Mesenchymal stem cell (in vitro differentiated cells and primary cell): ENCODE measurements around the gene MDH1.

Experiments
- DNase-seq: peaks from one replicate; pipeline ENCODE4 v3.0.0-alpha.2; 2013
- H2AFZ ChIP-seq: one replicate; pipeline ENCODE4 v1.6.1; 2013; ENCODE audit warnings: low read depth, mild to moderate bottlenecking, control low read depth, inconsistent platforms, low read length, moderate library complexity
- H2AK5ac ChIP-seq: 2 replicates; pipeline ENCODE4 v1.6.1; 2013; ENCODE audit warnings: low read length, moderate library complexity, mild to moderate bottlenecking, inconsistent platforms; ENCODE audit not compliant: severe bottlenecking
- H2BK120ac ChIP-seq: one replicate; pipeline ENCODE4 v1.6.1; 2013; ENCODE audit warnings: low read depth, mild to moderate bottlenecking, inconsistent platforms, low read length, moderate library complexity
- H2BK12ac ChIP-seq, 2 experiments: one replicate each; pipeline ENCODE4 v1.6.1; 2013; ENCODE audit warnings: inconsistent platforms in 2 of 2, low read length in 2 of 2, mild to moderate bottlenecking in 2 of 2, moderate library complexity in 2 of 2, control low read depth in 1 of 2
- H2BK15ac ChIP-seq: one replicate; pipeline ENCODE4 v1.6.1; 2013; ENCODE audit warnings: mild to moderate bottlenecking, low read depth, inconsistent platforms; ENCODE audit not compliant: poor library complexity, severe bottlenecking
- H2BK5ac ChIP-seq: 2 replicates; pipeline ENCODE4 v1.6.1; 2013; ENCODE audit warnings: low read depth, mild to moderate bottlenecking, low read length, control low read depth, inconsistent platforms; ENCODE audit not compliant: poor library complexity, severe bottlenecking
- H3K14ac ChIP-seq, 2 experiments: one replicate each; pipeline ENCODE4 v1.6.1; 2013; ENCODE audit warnings: inconsistent platforms in 2 of 2, low read length in 2 of 2, control low read depth in 1 of 2, mild to moderate bottlenecking in 1 of 2, moderate library complexity in 1 of 2
- H3K18ac ChIP-seq, 2 experiments: one replicate each; pipeline ENCODE4 v1.6.1; 2013; ENCODE audit warnings: inconsistent platforms in 2 of 2, low read length in 2 of 2, control low read depth in 1 of 2, low read depth in 1 of 2, mild to moderate bottlenecking in 1 of 2
- H3K23ac ChIP-seq, 2 experiments: one replicate each; pipeline ENCODE4 v1.6.1; 2013; ENCODE audit warnings: inconsistent platforms in 2 of 2, low read length in 2 of 2, mild to moderate bottlenecking in 2 of 2, moderate library complexity in 2 of 2, control low read depth in 1 of 2
- H3K27ac ChIP-seq: 2 replicates; pipeline ENCODE4 v1.5.1; 2013; ENCODE audit warnings: mild to moderate bottlenecking, moderate library complexity, low read length, control low read depth, inconsistent platforms; ENCODE audit not compliant: poor library complexity, severe bottlenecking
- H3K27me3 ChIP-seq, 2 experiments: 2 replicates each; pipeline versions ENCODE4 v1.6.1 to v1.7.0; 2013; ENCODE audit warnings: low read length in 2 of 2, mild to moderate bottlenecking in 2 of 2, moderate library complexity in 2 of 2, control low read depth in 1 of 2, inconsistent platforms in 1 of 2; ENCODE audit not compliant: control insufficient read depth in 1 of 2, insufficient read depth in 1 of 2
- H3K36me3 ChIP-seq, 2 experiments: 2 replicates each; pipeline versions ENCODE4 v1.6.1 to v1.7.0; 2013; ENCODE audit warnings: low read length in 2 of 2, control low read depth in 1 of 2, inconsistent platforms in 1 of 2, low read depth in 1 of 2, mild to moderate bottlenecking in 1 of 2; ENCODE audit not compliant: insufficient read depth in 2 of 2, control insufficient read depth in 1 of 2
- H3K4ac ChIP-seq, 2 experiments: one replicate each; pipeline ENCODE4 v1.6.1; 2013; ENCODE audit warnings: inconsistent platforms in 2 of 2, low read length in 2 of 2, mild to moderate bottlenecking in 2 of 2, moderate library complexity in 2 of 2, control low read depth in 1 of 2, low read depth in 1 of 2
- H3K4me1 ChIP-seq: 2 replicates; pipeline ENCODE4 v1.6.1; 2013; ENCODE audit warnings: low read depth, low read length, control low read depth; ENCODE audit not compliant: control insufficient read depth, insufficient read depth
- H3K4me2 ChIP-seq: 2 replicates; pipeline ENCODE4 v1.6.1; 2013; ENCODE audit warnings: low read length, mild to moderate bottlenecking, inconsistent platforms; ENCODE audit not compliant: poor library complexity, severe bottlenecking
- H3K4me3 ChIP-seq, 2 experiments: 2 replicates each; pipeline versions ENCODE4 v1.5.1 to v1.7.0; 2013; ENCODE audit warnings: low read length in 2 of 2, mild to moderate bottlenecking in 2 of 2, control low read depth in 1 of 2, low read depth in 1 of 2; ENCODE audit not compliant: insufficient read depth in 1 of 2
- H3K79me1 ChIP-seq: replicated peaks from 2 replicates; pipeline ENCODE4 v1.6.1; 2013; ENCODE audit warnings: mild to moderate bottlenecking, control low read depth, low read length, inconsistent platforms; ENCODE audit not compliant: poor library complexity, severe bottlenecking
- H3K9ac ChIP-seq: 2 replicates; pipeline ENCODE4 v1.7.0; 2013; ENCODE audit warnings: mild to moderate bottlenecking, low read length, moderate library complexity
- H3K9me3 ChIP-seq: 2 replicates; pipeline ENCODE4 v1.7.0; 2013; ENCODE audit warnings: mild to moderate bottlenecking, low read length; ENCODE audit not compliant: control insufficient read depth
- H4K8ac ChIP-seq: one replicate; pipeline ENCODE4 v1.6.1; 2013; ENCODE audit warnings: inconsistent platforms, mild to moderate bottlenecking, low read length, moderate library complexity
- H4K91ac ChIP-seq: one replicate; pipeline ENCODE4 v1.6.1; 2013; ENCODE audit warnings: mild to moderate bottlenecking, low read length, inconsistent platforms
- WGBS: methylation state at CpG from one replicate; pipeline ENCODE4 v1.1.7; 2013; ENCODE audit warnings: mixed read lengths; 5-methylcytosine and 5-hydroxymethylcytosine counted together

The MDH1 gene

DNA sequence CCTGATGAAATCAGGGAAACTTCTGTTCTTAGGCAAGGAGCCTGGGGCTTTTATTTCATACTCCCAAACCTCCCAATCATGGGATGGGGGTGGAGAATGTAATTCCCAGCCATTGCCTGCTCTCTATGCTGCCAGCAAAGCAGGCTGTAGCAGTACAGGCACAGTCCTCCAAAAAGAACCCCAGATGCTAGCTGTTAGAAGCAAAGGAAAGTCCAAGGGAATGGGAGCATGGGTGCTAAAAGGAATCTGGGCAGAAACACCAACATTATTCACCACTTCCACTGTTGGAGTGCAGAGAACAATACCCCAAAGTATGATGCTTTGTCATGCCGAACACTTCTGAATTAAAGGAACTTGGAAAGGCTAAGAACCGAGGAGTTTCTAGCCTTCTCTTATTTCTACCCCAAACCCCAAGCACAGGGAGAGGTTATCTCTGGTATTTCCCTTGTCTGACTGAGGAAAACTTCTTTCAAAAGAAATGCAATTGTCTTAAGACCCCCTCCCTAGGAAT, 24.7 kb downstream of the MDH1 start:
- H2BK15ac ChIP-seq = no peak overlapping the region

GRCh38 chr2:63614448-63614968, 25.7 kb downstream of the MDH1 start:
- Histone ChIP-seq H3K9me3 (no peaks in the 10 kb centered on the region), H3K27me3 (no peaks in the 10 kb centered on the region), H2BK120ac (no peak overlapping the region), H3K14ac (no peak overlapping the region), H2BK12ac (no peak overlapping the region), H3K27ac (peak overlapping the region; percentile 98), H4K91ac (no peak overlapping the region), H2AFZ (no peak overlapping the region), H2BK5ac (peak overlapping the region; percentile 93), H3K4me2 (no peak overlapping the region), H3K23ac (no peak overlapping the region), H3K4ac (no peak overlapping the region), H2AK5ac (no peak overlapping the region), H2BK15ac (no peak overlapping the region), H3K36me3 (no peaks in the 10 kb centered on the region), H3K4me3 (no peak overlapping the region), H3K79me1 (no peaks in the 10 kb centered on the region), H3K4me1 (peaks cover 6% of the 10 kb centered on the region), H4K8ac (no peak overlapping the region), H3K9ac (no peak overlapping the region), H3K18ac (no peak overlapping the region)
- peak; percentile 26 for DNase-seq
- WGBS = 56% methylated on average over 1 of the region's 2 CpGs

More for the DNA sequence above, 24.7 kb downstream of the MDH1 start:
- Histone ChIP-seq H2BK5ac (no peak overlapping the region), H3K9me3 (no peaks in the 10 kb centered on the region), H3K4me2 (no peak overlapping the region), H2AFZ (no peak overlapping the region), H3K9ac (no peak overlapping the region), H3K23ac (no peak overlapping the region), H4K91ac (no peak overlapping the region), H4K8ac (no peak overlapping the region), H3K4me3 (no peak overlapping the region), H3K4me1 (peaks cover 6% of the 10 kb centered on the region), H3K18ac (no peak overlapping the region), H2BK12ac (peak overlapping the region in 1 of 2 experiments; percentile 39), H3K36me3 (no peaks in the 10 kb centered on the region), H3K14ac (peak overlapping the region in 1 of 2 experiments; percentile 9), H2AK5ac (peak overlapping the region; percentile 87), H3K4ac (no peak overlapping the region), H2BK120ac (no peak overlapping the region), H3K27me3 (no peaks in the 10 kb centered on the region), H3K79me1 (no peaks in the 10 kb centered on the region), H3K27ac (no peak overlapping the region)
- peak; percentile 5 for DNase-seq
- 60% methylated on average over 2 of the region's 2 CpGs for WGBS

DNA sequence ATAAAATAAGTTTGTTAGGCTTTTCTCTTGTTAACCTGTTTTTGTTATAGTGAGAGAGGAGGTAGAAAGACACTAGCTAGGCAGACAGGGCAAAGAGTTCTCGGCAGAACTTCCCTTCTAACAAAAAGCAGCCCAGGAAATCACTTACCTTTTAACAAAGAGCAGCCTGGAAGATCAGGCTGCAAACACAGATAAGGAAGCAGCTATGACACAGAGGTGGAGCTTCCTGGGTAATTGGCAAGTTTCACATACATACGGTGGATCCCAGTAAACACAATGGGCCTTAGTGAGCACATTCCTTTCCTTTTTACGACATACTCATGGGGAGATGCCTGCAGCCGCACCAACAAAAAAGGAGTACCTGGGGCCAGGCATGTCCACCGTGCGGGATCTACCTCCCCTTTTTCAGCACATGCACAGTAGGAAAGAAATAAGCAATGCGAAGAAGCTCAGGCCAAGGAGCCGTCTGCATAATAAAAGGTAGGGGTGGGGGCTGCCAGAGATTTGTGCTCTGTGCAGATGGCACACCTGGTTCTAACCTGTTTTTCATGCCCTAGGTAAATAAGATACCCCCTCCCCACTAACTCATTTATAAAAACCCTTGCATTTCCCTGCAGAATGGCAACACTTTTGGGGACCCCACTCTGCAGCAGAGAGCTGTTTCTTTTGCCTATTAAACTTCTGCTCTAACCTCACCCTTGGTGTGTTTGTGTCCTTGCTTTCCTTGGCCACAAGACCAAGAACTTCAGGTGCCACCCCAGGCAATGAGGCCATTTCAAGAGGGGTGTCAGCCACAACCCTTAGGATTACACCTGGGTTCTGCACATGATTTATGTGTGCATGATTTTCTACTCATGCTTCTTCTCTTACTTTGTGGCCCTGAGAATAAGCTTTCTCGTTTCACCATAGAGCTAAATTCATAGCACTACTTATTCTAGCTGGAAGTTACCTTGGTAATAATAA, 26.5 kb downstream of the MDH1 start:
- Histone ChIP-seq H2AFZ (peak overlapping the region; percentile 76), H3K18ac (peak overlapping the region in 1 of 2 experiments; percentile 48), H3K4me3 (no peak overlapping the region), H3K4me2 (peak overlapping the region; percentile 57), H3K27ac (peak overlapping the region; percentile 98), H3K9ac (no peak overlapping the region), H3K23ac (no peak overlapping the region), H3K27me3 (no peaks in the 10 kb centered on the region), H2BK15ac (no peak overlapping the region), H3K4ac (no peak overlapping the region), H3K36me3 (no peaks in the 10 kb centered on the region), H3K79me1 (no peaks in the 10 kb centered on the region), H4K91ac (no peak overlapping the region), H2BK12ac (no peak overlapping the region), H2BK120ac (no peak overlapping the region), H4K8ac (peak overlapping the region; percentile 85), H2AK5ac (peak overlapping the region; percentile 26), H3K4me1 (peaks cover 6% of the 10 kb centered on the region), H3K9me3 (no peaks in the 10 kb centered on the region), H2BK5ac (peak overlapping the region; percentile 93), H3K14ac (no peak overlapping the region)
- 8% methylated on average over 4 of the region's 9 CpGs for WGBS
- DNase-seq = peak; percentile 28

DNA sequence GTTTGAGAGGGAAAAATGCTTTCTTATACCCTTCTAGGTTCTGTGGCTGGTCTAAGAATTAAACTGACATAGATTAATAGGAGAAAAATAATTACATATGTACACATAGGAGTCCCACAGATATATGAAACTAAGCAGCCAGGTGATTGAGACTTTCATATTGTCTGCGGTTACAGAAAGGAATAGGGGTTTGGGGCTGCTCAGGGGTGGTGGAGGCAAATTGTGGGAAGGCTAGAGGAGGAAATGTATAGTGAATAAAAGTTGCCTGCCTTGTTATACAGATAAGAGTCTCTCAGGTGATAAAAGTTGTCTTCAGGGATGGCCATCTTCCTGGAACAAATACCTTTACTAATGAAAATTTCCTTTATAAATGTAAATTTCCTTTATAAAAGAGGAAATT, 28.6 kb downstream of the MDH1 start:
- no peaks in the 10 kb centered on the region for H3K27me3 ChIP-seq
- peaks cover 6% of the 10 kb centered on the region for H3K4me1 ChIP-seq
- DNase-seq = no peak
- H3K4ac ChIP-seq = no peak overlapping the region
- no peak overlapping the region for H2BK12ac ChIP-seq
- H3K27ac ChIP-seq = no peak overlapping the region
- H4K91ac ChIP-seq = no peak overlapping the region
- no peak overlapping the region for H3K9ac ChIP-seq
- no peaks in the 10 kb centered on the region for H3K36me3 ChIP-seq
- WGBS = 77% methylated on average over 1 of the region's 1 CpG
- H3K4me3 ChIP-seq = no peak overlapping the region
- H3K18ac ChIP-seq = no peak overlapping the region
- H3K79me1 ChIP-seq = no peaks in the 10 kb centered on the region
- H2BK15ac ChIP-seq = no peak overlapping the region
- no peak overlapping the region for H3K23ac ChIP-seq
- no peak overlapping the region for H2BK120ac ChIP-seq
- H3K14ac ChIP-seq = no peak overlapping the region
- H3K9me3 ChIP-seq = no peaks in the 10 kb centered on the region
- H3K4me2 ChIP-seq = no peak overlapping the region
- H2AFZ ChIP-seq = no peak overlapping the region
- no peak overlapping the region for H2AK5ac ChIP-seq
- H2BK5ac ChIP-seq = no peak overlapping the region
- no peak overlapping the region for H4K8ac ChIP-seq
